DMS 273 treated with DMSO at 0.1 percent for 48 hours (cell line): ENCODE results near the gene CYP2R1.

Experiments
- DNase-seq: peaks from one replicate; lab custom pipeline; 2025; lab: John Stamatoyannopoulos, UW

Gene CYP2R1

DNA sequence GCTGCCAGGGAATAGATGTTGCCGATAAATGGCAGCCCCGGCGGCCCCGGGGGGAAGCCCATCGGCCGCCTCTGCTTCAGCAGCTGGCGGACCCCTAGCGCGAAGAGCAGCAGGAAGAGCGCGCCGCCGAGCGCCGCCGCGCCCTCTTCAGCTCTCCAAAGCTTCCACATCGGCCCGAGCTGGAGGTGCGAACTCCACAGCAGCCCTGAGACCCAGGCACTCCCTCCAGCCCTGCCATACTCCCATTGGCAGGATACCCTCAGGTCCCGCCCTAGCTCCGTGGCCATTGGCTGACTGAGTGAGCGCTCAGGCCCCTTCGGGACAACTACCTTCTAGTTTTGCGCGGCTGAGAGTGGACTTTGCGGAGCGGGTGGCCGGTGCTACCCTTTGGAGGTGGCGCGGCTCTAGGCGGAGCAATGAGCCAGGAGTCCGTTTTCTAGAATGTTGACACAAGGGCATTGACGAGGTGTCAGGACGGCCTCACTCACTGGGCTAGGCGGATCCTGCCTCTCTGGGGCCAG lies at the start of gene CYP2R1:
Gene CYP2R1 (minus strand): TSS at position 196 of the 521 bp plus-strand sequence. CDS start 26 bp downstream, at position 170.
- peak; percentile 76 for DNase-seq

- DNase-seq, result no peak
Measured at GRCh38 chr11:14938936-14939335, 46.9 kb upstream of the CYP2R1 start.

GRCh38 chr11:14934641-14935351 lies 42.8 kb upstream of the CYP2R1 start:
- DNase-seq, result no peak

- DNase-seq, result no peak
Measured at GRCh38 chr11:14932447-14932846, 40.4 kb upstream of the CYP2R1 start.

DNA sequence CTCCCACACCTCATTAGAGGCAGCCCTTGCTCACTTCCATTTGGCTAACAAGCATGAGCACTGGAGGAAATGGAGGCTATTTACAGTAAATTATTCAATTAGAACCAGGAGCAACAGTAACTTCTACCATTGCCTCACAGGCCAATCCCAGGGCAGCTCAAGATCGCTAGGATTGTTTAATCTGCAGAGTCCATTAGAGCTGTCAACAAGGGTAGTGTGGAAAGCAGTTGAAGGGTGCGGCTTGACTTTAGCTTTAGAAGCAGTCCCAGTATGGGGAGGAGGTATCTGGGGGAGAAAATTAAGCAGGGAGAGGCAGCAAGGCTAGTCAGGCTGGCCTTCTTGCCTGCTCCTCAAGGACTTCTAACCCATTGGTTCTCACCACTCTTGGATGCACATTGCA lies 38.3 kb upstream of the CYP2R1 start:
- DNase-seq, result no peak

DNA sequence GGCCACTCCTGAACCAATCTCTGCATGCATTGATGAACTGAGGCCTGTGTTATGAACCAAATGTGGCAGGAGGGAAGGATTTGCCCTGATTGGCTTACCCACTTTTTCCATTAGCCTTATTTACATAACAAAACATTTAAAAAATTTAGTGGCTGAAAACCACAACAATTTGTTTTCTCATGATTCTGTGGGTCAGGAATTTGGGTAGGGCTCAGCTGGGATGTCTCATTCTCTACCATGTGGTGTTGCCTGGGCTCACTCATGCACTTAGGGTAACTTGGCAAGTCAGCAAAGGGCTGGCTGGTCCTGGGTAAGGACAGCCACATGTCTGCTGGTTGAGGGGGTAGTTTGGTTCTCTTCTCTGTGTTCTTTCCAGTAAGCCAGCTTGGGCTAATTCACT lies 35.1 kb upstream of the CYP2R1 start:
- no peak for DNase-seq

GRCh38 chr11:14924318-14924717 lies 32.3 kb upstream of the CYP2R1 start:
- DNase-seq, result no peak

- no peak for DNase-seq
Measured at GRCh38 chr11:14916403-14916802, 24.4 kb upstream of the CYP2R1 start.

- no peak for DNase-seq
Measured at GRCh38 chr11:14914536-14914935, 22.5 kb upstream of the CYP2R1 start.

DNA sequence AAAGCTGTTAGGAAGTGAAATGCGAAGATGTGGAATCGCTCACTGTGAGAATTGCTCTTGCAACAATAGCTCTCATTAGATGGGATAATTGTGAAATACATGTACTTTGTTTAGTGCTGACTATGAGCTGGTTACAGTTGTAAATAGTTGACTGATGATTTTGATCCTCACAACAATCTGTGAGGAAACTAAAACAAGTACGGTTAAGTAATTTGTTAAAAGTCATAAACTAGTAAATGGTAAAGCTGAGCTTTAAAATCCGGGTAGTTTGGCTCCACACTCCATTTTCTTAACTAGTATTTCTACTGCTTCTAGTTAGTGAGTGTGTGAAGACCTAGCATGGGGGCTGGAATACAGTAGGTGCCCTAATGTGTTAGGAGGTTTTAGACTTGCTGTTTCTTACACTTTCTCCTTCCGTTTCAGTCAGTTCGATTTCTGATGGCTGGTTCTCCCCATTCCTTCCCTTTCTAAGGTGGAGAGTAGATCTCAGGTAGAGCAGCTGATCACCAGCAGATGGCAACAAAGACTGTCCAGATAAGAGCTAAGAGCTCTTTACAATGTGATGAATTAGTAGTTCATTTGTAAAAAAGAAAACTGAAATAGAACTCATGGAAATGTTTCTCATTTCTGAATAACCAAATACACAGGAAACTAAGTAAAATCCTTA lies 16.3 kb upstream of the CYP2R1 start:
- peak; percentile 3 for DNase-seq

DNA sequence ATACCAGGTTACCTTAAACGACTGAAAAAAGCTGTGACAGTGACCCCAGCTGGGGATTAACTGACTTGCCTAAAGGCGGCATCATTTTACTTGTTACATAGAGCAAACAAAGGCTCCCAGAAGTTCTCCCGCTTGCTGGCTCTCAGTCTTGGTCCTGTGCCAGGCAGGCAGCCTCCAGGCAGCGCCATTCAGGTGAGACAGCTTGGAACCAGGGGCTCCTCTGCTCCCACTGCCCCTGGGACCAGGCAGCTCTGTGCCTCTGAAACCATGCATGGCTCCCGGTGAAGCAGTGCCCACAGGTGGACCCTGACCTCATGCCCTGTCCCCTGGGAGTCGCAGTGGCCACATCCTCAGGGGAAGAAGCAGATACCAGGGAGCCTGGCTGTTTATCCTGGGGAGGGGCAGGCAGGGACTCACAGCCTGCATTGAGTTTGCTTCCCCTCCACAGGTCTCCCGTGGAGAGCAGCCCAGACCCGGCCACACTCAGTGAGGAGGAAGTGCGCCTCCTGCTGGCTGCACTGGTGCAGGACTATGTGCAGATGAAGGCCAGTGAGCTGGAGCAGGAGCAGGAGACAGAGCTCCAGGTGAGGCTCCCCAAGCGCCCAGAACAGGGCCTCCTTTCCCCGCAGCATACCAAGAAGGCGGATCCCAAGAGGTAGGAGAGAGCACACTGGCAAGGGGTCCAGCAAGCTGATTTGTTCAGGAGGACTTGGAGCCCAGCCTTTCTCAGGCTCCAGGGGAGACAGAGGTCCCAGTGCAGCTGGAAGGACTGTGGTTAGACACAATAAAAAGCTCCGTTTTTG lies 15.6 kb upstream of the CYP2R1 start:
- DNase-seq, result peak; percentile 8

DNA sequence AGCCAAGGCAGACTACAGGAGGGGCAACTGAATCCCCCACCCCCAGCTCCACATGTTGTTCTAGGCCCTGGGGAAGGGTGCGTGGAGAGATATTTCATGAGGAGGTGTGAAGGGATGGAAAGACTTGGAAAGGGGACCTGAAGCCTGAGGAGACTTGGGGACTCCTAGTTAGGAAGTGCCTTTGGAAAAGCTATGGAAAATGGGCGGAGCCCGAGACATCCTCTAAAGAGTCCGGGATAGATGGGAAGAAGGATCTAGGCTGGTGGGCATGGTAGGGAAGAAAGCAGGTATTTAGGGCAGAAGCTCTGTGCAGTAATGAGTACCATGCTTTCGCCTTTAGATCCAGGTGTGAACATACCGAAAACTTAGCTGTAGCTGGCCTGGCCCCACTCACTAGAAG lies 15.0 kb upstream of the CYP2R1 start:
- no peak for DNase-seq

DNA sequence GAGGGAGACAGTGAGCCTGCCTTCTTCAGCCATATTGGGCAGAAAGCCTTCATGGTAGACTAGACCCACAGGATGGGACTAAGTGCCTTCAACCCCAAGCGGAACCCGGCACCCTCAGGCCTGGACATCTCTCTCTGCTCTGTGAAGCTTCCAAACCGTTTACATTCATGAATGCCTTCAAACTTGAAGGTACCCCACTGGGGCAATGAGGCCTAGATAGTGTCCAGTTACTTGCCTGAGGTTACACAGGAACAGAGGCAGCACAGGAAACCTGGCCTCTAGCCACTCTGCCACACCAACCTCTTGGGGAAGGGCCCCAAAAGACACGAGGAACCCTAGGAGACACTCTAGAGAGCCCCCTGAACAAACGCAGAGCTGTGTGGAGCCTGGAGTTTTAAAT lies 14.5 kb upstream of the CYP2R1 start:
- no peak for DNase-seq

DNA sequence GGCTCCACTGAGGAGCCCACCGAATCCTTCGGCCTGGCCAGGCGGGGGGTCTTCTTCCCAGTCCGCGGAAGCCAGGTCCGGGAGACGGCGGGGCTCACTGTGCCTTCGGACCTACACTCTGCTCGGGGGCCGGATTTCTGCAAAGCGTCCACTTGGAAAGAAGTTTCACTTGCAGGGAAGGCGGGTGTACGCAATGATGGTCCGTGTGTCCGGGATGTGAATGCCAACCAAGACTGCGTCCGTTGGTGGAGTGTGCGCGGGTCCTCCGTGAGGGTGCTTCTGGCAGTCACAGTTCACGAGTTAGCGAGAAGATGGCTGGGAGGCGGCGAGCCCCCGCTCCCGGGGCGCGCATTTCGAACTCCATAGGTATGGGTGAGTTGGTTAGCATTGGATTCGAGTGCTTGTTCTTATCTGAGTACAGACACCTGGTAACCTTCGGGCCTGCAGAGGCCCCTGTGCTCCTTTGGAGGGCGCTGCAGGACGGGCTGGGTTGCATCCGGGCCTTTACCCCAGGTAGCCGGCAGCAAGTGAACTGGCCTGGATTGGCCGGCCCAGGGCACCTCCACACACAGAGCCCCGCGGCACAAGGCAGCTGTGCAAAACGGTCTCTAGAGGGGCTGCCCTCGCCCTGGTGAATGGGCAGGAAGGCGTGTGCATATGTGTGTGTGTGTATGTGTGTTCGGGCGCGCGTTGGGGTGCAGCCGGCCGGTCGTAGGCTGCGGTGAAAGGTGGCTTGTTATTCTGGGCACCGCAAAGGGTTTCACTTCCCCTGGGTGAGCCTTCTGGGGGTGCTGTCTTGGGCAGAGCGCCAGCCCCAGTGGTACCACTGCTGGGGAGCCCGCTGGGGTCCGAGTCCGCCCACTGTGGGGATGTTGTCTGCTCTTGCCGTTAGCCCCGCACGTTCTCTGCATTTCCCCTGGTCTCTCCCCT lies 13.3 kb upstream of the CYP2R1 start:
- no peak for DNase-seq

- no peak for DNase-seq
Measured at GRCh38 chr11:14904745-14905103, 12.7 kb upstream of the CYP2R1 start.

DNA sequence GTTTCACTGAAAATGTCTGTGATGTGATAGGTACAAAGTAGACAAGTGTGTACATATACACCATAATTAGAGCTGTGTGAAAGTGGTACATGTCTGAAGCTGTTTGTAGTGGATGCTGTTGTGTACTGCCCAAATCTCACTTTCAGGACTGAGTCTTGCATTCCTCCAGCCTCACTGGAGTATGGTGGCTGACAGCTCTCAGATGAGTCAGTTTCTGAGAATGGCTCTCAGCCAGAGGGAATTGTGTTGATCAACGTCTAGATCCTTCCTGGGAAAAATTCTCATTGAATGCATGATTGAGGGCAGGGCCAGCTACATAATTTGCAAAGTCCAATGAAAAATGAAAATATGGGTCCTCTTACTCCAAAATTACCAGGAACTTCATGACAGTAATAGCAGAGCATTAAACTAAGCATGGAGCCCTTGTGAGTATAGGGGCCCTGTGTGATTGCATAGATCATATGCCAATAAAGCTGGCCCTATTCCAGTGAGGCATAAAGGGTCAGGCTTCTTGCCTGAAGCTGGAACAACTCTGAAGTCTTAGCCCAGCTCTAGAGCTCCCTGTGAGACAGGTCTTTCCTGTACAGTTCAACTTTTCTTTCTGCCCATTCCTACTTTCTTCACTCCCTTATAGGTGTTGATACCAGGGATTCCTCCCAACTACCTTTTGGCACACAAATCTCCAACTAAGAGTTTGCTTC lies 10.8 kb upstream of the CYP2R1 start:
- DNase-seq, result no peak

DNA sequence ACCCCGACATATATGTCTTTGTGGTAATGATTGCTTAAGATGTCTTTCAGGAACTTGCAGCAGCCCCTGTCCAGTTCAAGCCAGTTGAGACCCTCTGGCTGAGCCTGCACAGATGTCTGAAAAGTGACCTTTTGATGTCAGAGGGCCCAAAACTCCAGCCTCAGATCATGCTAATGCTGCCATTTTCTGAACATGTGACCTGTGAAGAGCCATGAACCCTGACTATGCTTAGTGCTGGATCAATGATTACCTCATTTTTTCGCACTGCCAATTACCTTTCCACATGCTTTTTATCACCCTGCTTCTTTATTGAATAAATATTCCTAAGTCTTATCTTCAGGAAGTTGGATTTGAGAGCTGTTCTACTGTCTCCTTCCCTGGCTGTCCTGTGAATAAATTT lies 6.9 kb upstream of the CYP2R1 start:
- no peak for DNase-seq

GRCh38 chr11:14898355-14898754 lies 6.3 kb upstream of the CYP2R1 start:
- DNase-seq, result no peak

DNA sequence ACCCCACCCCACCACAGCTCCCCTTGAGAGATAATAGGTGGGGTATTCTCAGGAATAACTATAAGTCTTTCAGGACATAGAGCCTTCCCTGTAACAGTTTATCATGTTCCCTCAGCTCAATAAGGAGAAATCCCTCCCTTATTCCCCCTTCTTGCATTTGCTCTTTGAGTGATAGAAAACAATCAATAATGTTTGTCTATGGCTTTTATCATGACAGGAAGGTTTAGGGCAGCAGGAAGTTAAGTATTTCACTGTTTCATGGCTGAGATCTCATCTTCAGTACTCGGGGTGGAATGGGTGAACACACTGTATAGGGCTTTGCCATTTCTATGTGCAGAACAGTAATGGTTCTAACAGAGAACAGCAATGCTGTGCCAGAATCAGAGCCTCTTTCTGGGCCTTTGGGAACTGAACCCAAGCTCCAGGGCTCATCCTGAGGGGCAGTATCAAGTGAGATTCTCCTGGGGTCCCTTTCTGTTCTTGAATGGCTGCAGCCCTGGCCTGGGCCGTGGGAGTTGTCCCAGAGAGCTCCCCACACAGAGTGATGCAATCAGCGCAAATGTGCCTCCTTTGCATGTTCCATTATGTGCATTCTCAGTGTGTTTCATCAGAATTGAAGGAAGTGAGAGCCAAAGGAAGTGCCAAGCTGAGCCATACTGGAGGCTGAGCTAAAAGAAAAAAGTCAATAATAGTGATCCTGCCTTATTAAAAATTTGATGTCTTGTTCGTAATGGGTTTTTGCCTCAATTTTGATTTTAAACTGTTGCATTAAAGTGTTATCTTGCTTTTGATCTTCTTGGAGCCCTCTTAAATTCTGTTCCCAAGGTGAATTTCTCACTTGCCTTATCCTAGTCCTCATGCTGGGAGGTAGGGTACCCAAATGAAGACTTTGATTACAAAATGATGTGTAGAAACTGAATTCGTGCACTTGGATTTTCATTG lies 2.9 kb upstream of the CYP2R1 start:
- DNase-seq, result no peak

- DNase-seq, result no peak
Measured at GRCh38 chr11:14892577-14892976, 546 bp upstream of the CYP2R1 start.
